Gastrocnemius medialis (tissue), 4 donors: ENCODE measurements around the gene ZNF451. TPM values are rescaled to one million over a fixed set of nuclear protein-coding genes. Genes with fewer than 3 reads are reported as not detected.

Source experiments
- ATAC-seq, 2 donors: fragments of 150-250 bp; one replicate each; pipeline ENCODE4 v1.9.1; 2016
- DNase-seq, 2 donors: peaks; one replicate each; pipeline ENCODE4 v3.0.0-alpha.2; 2019
- H3K27ac ChIP-seq, 4 donors: fragments of 200-600 bp; sonication (generic); 1 replicate in 1 of 4; 2 replicates in 3 of 4; pipeline ENCODE4 v1.5.1; 2016 to 2018; ENCODE audit warnings: mild to moderate bottlenecking in 2 of 4, moderate library complexity in 1 of 4
- H3K27me3 ChIP-seq, 3 donors: fragments of 200-600 bp; sonication (generic) in 2 of 3; 1 replicate in 1 of 3; 2 replicates in 2 of 3; pipeline versions ENCODE4 v1.5.1 to v1.6.0; 2016 to 2019; ENCODE audit warnings: mild to moderate bottlenecking in 1 of 3, moderate library complexity in 1 of 3
- H3K36me3 ChIP-seq, 2 donors: fragments of 200-600 bp; sonication (generic) in 1 of 2; one replicate each; pipeline ENCODE4 v1.5.1; 2017 to 2018
- H3K4me1 ChIP-seq, 2 donors: fragments of 200-600 bp; sonication (generic) in 1 of 2; one replicate each; pipeline ENCODE4 v1.5.1; 2016 to 2017; ENCODE audit warnings: mild to moderate bottlenecking in 2 of 2
- H3K4me3 ChIP-seq, 4 donors: fragments of 200-600 bp; sonication (generic) in 3 of 4; 1 replicate in 1 of 4; 2 replicates in 3 of 4; pipeline ENCODE4 v1.5.1; 2016 to 2019; ENCODE audit warnings: mild to moderate bottlenecking in 2 of 4
- H3K9me3 ChIP-seq, 3 donors: fragments of 200-600 bp; sonication (generic) in 2 of 3; 1 replicate in 1 of 3; 2 replicates in 2 of 3; pipeline ENCODE4 v1.5.1; 2016 to 2019
- POLR2A ChIP-seq, 2 donors: fragments of 450-650 bp; IDR thresholded peaks; one replicate each; pipeline ENCODE4 v1.6.1; 2017; ENCODE audit warnings: antibody characterized with exemption in 2 of 2, mild to moderate bottlenecking in 2 of 2, moderate library complexity in 2 of 2
- in situ Hi-C, 4 donors: fragments of 200-750 bp; cut with MboI; loops; one replicate each; pipeline versions ENCODE4 v1.15.0 to v1.8.0; 2017; ENCODE audit warnings: low sequenced_read_pairs in 4 of 4
- intact Hi-C: fragments of 100-400 bp; cut with DNase I; formaldehyde crosslinking; loops from one replicate; pipeline ENCODE4 v1.15.1; 2023; ENCODE audit warnings: low total_unique reads
- total RNA-seq, 4 donors: library from RNA; depleted of rRNA; stranded (reverse); fragments of >200 nt; gene quantifications; one replicate each; pipeline versions ENCODE4 v1.1.0 to v1.2.3, GENCODE V29; 2016
- TF ChIP-seq, protein P1 (sequence below), 5 experiments: fragments of 450-650 bp in 3 of 5; fragments of 200-600 bp in 2 of 5; sonication (generic) in 2 of 5; IDR thresholded peaks in 4 of 5; conservative IDR thresholded peaks in 1 of 5; 1 replicate in 4 of 5; 2 replicates in 1 of 5; pipeline ENCODE4 v1.5.1; 2016 to 2019; ENCODE audit warnings: antibody characterized with exemption in 5 of 5, mild to moderate bottlenecking in 3 of 5, moderate library complexity in 3 of 5

Gene ZNF451
- total RNA-seq, 4 donors from 2014 or later: 27.1 to 36.8 (median 28.0) TPM

DNA sequence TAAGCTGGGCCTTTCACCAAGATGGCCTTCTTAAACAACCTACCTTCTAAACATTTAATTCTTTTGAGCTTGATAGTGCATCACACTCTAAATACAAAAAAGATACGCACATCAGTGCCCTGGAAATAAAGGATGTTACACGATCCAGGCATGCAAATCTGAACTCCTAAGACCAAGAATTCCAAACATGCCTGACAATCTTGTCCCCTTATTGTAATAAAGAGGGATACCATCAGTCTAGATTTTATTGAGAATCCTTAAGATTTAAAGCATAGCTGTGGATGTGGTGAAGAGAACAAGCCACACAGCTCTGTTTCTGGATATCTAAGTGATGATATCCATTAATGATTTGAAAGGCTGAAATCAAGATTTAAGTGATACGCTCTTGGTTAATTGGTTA is 13.0 kb downstream of the ZNF451 start:
- Histone ChIP-seq H3K27ac (no peak overlapping the region), H3K27me3 (no peaks in the 10 kb centered on the region), H3K4me1 (no peaks in the 10 kb centered on the region), H3K36me3 (peaks cover 0 to 48% of the 10 kb centered on the region in 2 donors), H3K4me3 (no peak overlapping the region), H3K9me3 (no peaks in the 10 kb centered on the region)
- intact Hi-C loops (no loop called here), in situ Hi-C loops (no loop called here)
- no peak for ATAC-seq
- no peak for DNase-seq
- TF ChIP-seq, protein P1, sequence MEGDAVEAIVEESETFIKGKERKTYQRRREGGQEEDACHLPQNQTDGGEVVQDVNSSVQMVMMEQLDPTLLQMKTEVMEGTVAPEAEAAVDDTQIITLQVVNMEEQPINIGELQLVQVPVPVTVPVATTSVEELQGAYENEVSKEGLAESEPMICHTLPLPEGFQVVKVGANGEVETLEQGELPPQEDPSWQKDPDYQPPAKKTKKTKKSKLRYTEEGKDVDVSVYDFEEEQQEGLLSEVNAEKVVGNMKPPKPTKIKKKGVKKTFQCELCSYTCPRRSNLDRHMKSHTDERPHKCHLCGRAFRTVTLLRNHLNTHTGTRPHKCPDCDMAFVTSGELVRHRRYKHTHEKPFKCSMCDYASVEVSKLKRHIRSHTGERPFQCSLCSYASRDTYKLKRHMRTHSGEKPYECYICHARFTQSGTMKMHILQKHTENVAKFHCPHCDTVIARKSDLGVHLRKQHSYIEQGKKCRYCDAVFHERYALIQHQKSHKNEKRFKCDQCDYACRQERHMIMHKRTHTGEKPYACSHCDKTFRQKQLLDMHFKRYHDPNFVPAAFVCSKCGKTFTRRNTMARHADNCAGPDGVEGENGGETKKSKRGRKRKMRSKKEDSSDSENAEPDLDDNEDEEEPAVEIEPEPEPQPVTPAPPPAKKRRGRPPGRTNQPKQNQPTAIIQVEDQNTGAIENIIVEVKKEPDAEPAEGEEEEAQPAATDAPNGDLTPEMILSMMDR (IDR thresholded peaks at IDR 0.05 in 4 of 5, conservative IDR thresholded peaks at IDR 0.05 in 1 of 5): no peak
- no peak for TF ChIP-seq POLR2A (IDR thresholded peaks at IDR 0.05)

DNA sequence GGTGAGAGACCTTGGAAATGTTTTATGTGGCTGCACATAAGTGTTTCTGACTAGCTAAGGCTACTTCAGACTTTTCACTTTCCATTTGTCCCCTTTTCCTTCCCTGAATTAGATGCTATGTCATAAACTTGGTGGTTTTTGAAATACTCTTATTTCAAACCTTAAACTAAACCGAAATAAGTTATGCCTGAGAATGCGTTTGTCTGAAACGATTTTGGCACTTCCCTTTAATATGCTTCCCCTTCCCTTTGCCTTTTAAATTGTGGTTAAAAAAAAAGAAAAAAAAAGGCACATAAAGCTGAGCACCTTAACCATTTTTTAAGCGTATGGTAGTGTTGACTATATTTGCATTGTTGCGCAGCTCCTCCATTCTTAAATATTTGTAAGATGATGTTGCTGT is 14.3 kb downstream of the ZNF451 start:
- H3K27ac ChIP-seq: no peak overlapping the region
- peaks cover 0 to 39% of the 10 kb centered on the region in 2 donors for H3K36me3 ChIP-seq
- H3K9me3 ChIP-seq: no peaks in the 10 kb centered on the region
- ATAC-seq (no peak), DNase-seq (no peak)
- TF ChIP-seq, protein P1 (IDR thresholded peaks at IDR 0.05 in 4 of 5, conservative IDR thresholded peaks at IDR 0.05 in 1 of 5): no peak
- TF ChIP-seq POLR2A (IDR thresholded peaks at IDR 0.05): no peak
- no peaks in the 10 kb centered on the region for H3K27me3 ChIP-seq
- in situ Hi-C loops: no loop called here
- H3K4me3 ChIP-seq: no peak overlapping the region
- peaks cover 0 to under 1% of the 10 kb centered on the region in 2 donors for H3K4me1 ChIP-seq
- intact Hi-C loops: no loop called here

DNA sequence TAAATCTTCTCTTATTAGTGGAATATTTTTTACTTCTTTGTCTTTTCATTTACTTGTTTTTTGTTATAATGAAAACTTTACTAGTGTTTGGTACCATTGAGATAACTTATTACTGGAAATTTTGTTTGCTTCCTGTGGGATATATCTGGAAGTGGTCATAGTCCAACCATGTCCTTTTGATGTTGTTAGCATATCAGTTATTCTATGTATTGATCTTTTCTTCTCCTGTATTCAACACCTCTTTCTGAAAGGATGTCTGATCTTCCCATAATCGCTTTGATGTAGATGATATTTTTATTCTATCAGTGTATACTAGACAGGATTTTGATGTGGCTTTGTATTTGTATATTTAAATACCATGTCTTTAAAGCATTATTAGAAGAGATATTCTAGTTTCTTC is 17.0 kb downstream of the ZNF451 start:
- intact Hi-C loops: no loop called here
- ATAC-seq (no peak), DNase-seq (no peak)
- no peak overlapping the region for H3K4me3 ChIP-seq
- H3K4me1 ChIP-seq: peaks cover 0 to 7% of the 10 kb centered on the region in 2 donors
- no peaks in the 10 kb centered on the region for H3K27me3 ChIP-seq
- H3K36me3 ChIP-seq: peaks cover 0 to 14% of the 10 kb centered on the region in 2 donors
- no peak overlapping the region for H3K27ac ChIP-seq
- no peak for TF ChIP-seq POLR2A (IDR thresholded peaks at IDR 0.05)
- TF ChIP-seq, protein P1 (IDR thresholded peaks at IDR 0.05 in 4 of 5, conservative IDR thresholded peaks at IDR 0.05 in 1 of 5): no peak
- no peaks in the 10 kb centered on the region for H3K9me3 ChIP-seq
- in situ Hi-C loops: no loop called here

DNA sequence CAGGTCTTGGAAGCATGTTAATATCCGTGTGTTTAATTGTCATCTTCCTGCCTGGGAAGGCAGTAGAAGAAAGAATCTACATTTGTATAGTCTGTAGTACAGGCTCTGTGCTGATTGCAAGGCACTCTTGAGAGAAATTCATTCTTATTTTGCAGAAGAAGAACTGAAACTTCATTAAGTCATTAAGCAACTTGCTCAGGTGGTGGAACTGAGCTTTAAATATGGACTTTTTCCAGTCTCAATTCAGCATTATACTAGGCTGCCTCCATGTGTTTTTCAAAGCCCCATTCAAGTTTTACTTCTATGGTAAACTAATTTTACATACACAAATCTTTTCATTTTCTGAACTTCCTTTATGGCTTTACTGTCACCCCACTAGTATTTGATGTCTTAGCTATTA is 18.7 kb downstream of the ZNF451 start:
- TF ChIP-seq, protein P1 (IDR thresholded peaks at IDR 0.05 in 4 of 5, conservative IDR thresholded peaks at IDR 0.05 in 1 of 5): no peak
- TF ChIP-seq POLR2A (IDR thresholded peaks at IDR 0.05): no peak
- Histone ChIP-seq H3K4me1 (peaks cover 0 to 7% of the 10 kb centered on the region in 2 donors), H3K27me3 (no peaks in the 10 kb centered on the region), H3K4me3 (no peak overlapping the region), H3K36me3 (no peaks in the 10 kb centered on the region), H3K9me3 (no peaks in the 10 kb centered on the region), H3K27ac (no peak overlapping the region)
- no peak for DNase-seq
- in situ Hi-C loops: no loop called here
- no peak for ATAC-seq
- intact Hi-C loops: no loop called here

DNA sequence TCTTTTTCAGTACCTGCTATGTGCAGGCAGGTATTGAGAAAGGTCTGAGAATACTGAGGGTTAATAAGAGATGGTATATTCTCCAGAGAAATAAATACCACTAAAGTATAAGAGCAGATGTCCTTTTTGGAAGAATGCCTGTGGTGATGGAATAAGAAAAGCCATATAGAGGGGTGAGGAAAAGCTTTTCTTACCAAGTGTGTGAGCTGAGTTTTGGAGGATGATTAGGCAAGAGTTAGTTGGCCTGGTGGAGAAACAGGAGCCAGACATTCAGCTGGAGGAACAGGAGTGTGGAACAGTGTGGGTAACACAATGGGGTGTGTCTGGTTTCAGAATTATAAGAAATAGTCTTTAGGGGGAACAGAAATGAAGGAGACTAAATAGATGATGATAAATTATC is 19.9 kb downstream of the ZNF451 start:
- Histone ChIP-seq H3K9me3 (no peaks in the 10 kb centered on the region), H3K27me3 (no peaks in the 10 kb centered on the region), H3K27ac (no peak overlapping the region), H3K4me1 (peaks cover 0 to 7% of the 10 kb centered on the region in 2 donors), H3K36me3 (no peaks in the 10 kb centered on the region), H3K4me3 (no peak overlapping the region)
- no peak for ATAC-seq
- in situ Hi-C loops (no loop called here), intact Hi-C loops (no loop called here)
- no peak for DNase-seq
- TF ChIP-seq POLR2A (IDR thresholded peaks at IDR 0.05): no peak
- TF ChIP-seq, protein P1 (IDR thresholded peaks at IDR 0.05 in 4 of 5, conservative IDR thresholded peaks at IDR 0.05 in 1 of 5): no peak
